GM15510 (cell line): ENCODE data around the gene NUP35.

Experiments
- POLR2A ChIP-seq: IDR thresholded peaks from 3 replicates; pipeline ENCODE4 v1.6.1; 2011; ENCODE audit warnings: borderline replicate concordance; ENCODE audit not compliant: insufficient read length; ENCODE audit errors: extremely low read depth

Gene NUP35

GRCh38 chr2:183117226-183117625 lies 7.0 kb upstream of the NUP35 start:
- no peak for TF ChIP-seq POLR2A

GRCh38 chr2:183123117-183123958 lies 905 bp upstream of the NUP35 start:
- TF ChIP-seq POLR2A: no peak

- no peak for TF ChIP-seq POLR2A
Measured at GRCh38 chr2:183123959-183124221, 353 bp upstream of the NUP35 start.

- TF ChIP-seq POLR2A: no peak
Measured at GRCh38 chr2:183124957-183125255, 663 bp downstream of the NUP35 start.

- no peak for TF ChIP-seq POLR2A
Measured at GRCh38 chr2:183125659-183126341, 1.6 kb downstream of the NUP35 start.

GRCh38 chr2:183126635-183127034 lies 2.4 kb downstream of the NUP35 start:
- no peak for TF ChIP-seq POLR2A

- TF ChIP-seq POLR2A: no peak
Measured at GRCh38 chr2:183134016-183134415, 9.8 kb downstream of the NUP35 start.

- no peak for TF ChIP-seq POLR2A
Measured at GRCh38 chr2:183148955-183149354, 24.7 kb downstream of the NUP35 start.

- no peak for TF ChIP-seq POLR2A
Measured at GRCh38 chr2:183149489-183149888, 25.2 kb downstream of the NUP35 start.

GRCh38 chr2:183153967-183154366 lies 29.7 kb downstream of the NUP35 start:
- TF ChIP-seq POLR2A: no peak

GRCh38 chr2:183157131-183157530 lies 32.9 kb downstream of the NUP35 start:
- no peak for TF ChIP-seq POLR2A

- no peak for TF ChIP-seq POLR2A
Measured at GRCh38 chr2:183162362-183162761, 38.1 kb downstream of the NUP35 start.

- no peak for TF ChIP-seq POLR2A
Measured at GRCh38 chr2:183163821-183164649, 39.8 kb downstream of the NUP35 start.

- TF ChIP-seq POLR2A: no peak
Measured at GRCh38 chr2:183164650-183165015, 40.4 kb downstream of the NUP35 start.

GRCh38 chr2:183166210-183166609 lies 42.0 kb downstream of the NUP35 start:
- TF ChIP-seq POLR2A: no peak

- no peak for TF ChIP-seq POLR2A
Measured at GRCh38 chr2:183172220-183172887, 48.1 kb downstream of the NUP35 start.

GRCh38 chr2:183179156-183179555 lies 54.9 kb downstream of the NUP35 start:
- TF ChIP-seq POLR2A: no peak
